K562 (cell line): ENCODE measurements around the gene RAB31. TPM values are rescaled to one million over a fixed set of nuclear protein-coding genes. Genes with fewer than 3 reads are reported as not detected.

Source experiments
- BCL6 ChIP-seq: fragments of 250-450 bp; sonication (Bioruptor Pico); IDR thresholded peaks from 2 replicates; pipeline ENCODE4 v1.4.0; 2020
- CBX2 ChIP-seq: fragments of 200-600 bp; sonication (generic); IDR thresholded peaks from one replicate; pipeline ENCODE4 v1.6.1; 2012; ENCODE audit warnings: mild to moderate bottlenecking, low read length, inconsistent platforms; ENCODE audit not compliant: insufficient read depth, poor library complexity, severe bottlenecking
- CREBBP ChIP-seq: IDR thresholded peaks from one replicate; pipeline ENCODE4 v1.6.1; 2012; ENCODE audit warnings: low read depth, mild to moderate bottlenecking, control low read depth, inconsistent platforms, low read length
- FOXJ2 ChIP-seq: fragments of 200-800 bp; sonication (Bioruptor generic); IDR thresholded peaks from 2 replicates; pipeline ENCODE4 v1.6.1; 2016; ENCODE audit warnings: missing genetic modification characterization, missing compliant biosample characterization
- FUS ChIP-seq: fragments of 200-400 bp; formaldehyde crosslinking; optimal IDR thresholded peaks from 2 replicates; pipeline ENCODE3; 2017; ENCODE audit warnings: low read depth, low read length
- GATAD2A ChIP-seq: fragments of 450-650 bp; IDR thresholded peaks from 2 replicates; pipeline ENCODE4 v1.6.1; 2017
- HCFC1 ChIP-seq: IDR thresholded peaks from 2 replicates; pipeline ENCODE4 v1.6.1; 2012; ENCODE audit warnings: low read depth, low read length, improper control_type of control experiment
- IFI16 ChIP-seq: fragments of 250-450 bp; sonication (Bioruptor Pico); IDR thresholded peaks from 2 replicates; pipeline ENCODE4 v2.1.2; 2022; ENCODE audit warnings: mild to moderate bottlenecking, inconsistent platforms
- NFXL1 ChIP-seq: fragments of 450-650 bp; formaldehyde crosslinking; IDR thresholded peaks from 2 replicates; pipeline ENCODE4 v1.4.0; 2021; ENCODE audit warnings: mild to moderate bottlenecking
- PHF20 ChIP-seq: fragments of 450-650 bp; IDR thresholded peaks from 2 replicates; pipeline ENCODE4 v1.6.1; 2018; ENCODE audit not compliant: partially characterized antibody
- POLR2B ChIP-seq: fragments of 450-650 bp; IDR thresholded peaks from 2 replicates; pipeline ENCODE4 v1.6.1; 2018; ENCODE audit warnings: low read depth; ENCODE audit not compliant: partially characterized antibody
- TAF1 ChIP-seq: IDR thresholded peaks from 2 replicates; pipeline ENCODE4 v1.6.1; 2011; ENCODE audit warnings: mild to moderate bottlenecking, low read length, moderate library complexity; ENCODE audit not compliant: insufficient read depth, control insufficient read depth, severe bottlenecking; ENCODE audit errors: extremely low read depth
- TAL1 ChIP-seq: fragments of 450-650 bp; IDR thresholded peaks from 2 replicates; pipeline ENCODE4 v1.6.1; 2016; ENCODE audit warnings: mild to moderate bottlenecking
- THRA ChIP-seq: fragments of 450-650 bp; IDR thresholded peaks from 2 replicates; pipeline ENCODE4 v1.6.1; 2017; ENCODE audit warnings: mild to moderate bottlenecking, moderate library complexity
- TRIM28 ChIP-seq: fragments of 450-650 bp; IDR thresholded peaks from 2 replicates; pipeline ENCODE4 v1.6.1; 2017
- XRCC3 ChIP-seq: fragments of 450-650 bp; IDR thresholded peaks from 2 replicates; pipeline ENCODE4 v1.6.1; 2017; ENCODE audit warnings: mild to moderate bottlenecking, moderate library complexity
- ZKSCAN1 ChIP-seq: fragments of 150-350 bp; IDR thresholded peaks from 2 replicates; pipeline ENCODE4 v1.6.1; 2016; ENCODE audit warnings: low read depth, low read length
- polyA plus RNA-seq, 8 experiments: library from polyadenylated mRNA; depleted of rRNA in 4 of 8; stranded (reverse) in 5 of 8; unstranded in 3 of 8; fragments of >200 nt; fragmentation: Nextera tagmentation in 2 of 8; fragmentation: Illumina TruSeq in 1 of 8; extraction: Ambion mirVana in 2 of 8; extraction: Trizol in 1 of 8; gene quantifications; 2 replicates each; pipeline versions ENCODE4 v1.2.1 to v1.2.3, GENCODE V29; 2011 to 2014; ENCODE audit warnings: inconsistent platforms in 1 of 8, missing spikeins in 1 of 8
- total RNA-seq, 7 experiments: library from RNA; depleted of rRNA in 6 of 7; stranded (reverse); fragments of >200 nt in 6 of 7; fragmentation: Illumina TruSeq in 2 of 7; extraction: Trizol in 2 of 7; gene quantifications; 2 replicates each; pipeline versions ENCODE4 v1.2.1 to v1.2.3, GENCODE V29; 2011 to 2021; ENCODE audit warnings: low replicate concordance in 1 of 7
- TF ChIP-seq, protein P1 (sequence below): fragments of 250-450 bp; sonication (Bioruptor Pico); IDR thresholded peaks from 2 replicates; pipeline ENCODE4 v1.8.0; 2021; ENCODE audit warnings: borderline replicate concordance, mild to moderate bottlenecking, moderate library complexity; ENCODE audit not compliant: poor library complexity, severe bottlenecking
- TF ChIP-seq, protein P2 (sequence below), 2 experiments: fragments of 450-650 bp in 1 of 2; sonication (generic) in 1 of 2; formaldehyde crosslinking; conservative IDR thresholded peaks; 2 replicates each; pipeline versions ENCODE4 v1.4.0 to v1.8.1; 2020 to 2022; ENCODE audit warnings: mild to moderate bottlenecking in 1 of 2, missing genetic modification reagents in 1 of 2
- TF ChIP-seq, protein P3 (sequence below): fragments of 450-650 bp; IDR thresholded peaks from 2 replicates; pipeline ENCODE4 v1.6.1; 2018; ENCODE audit not compliant: partially characterized antibody

The RAB31 gene
- total and polyA plus RNA-seq, 9 of the 15 experiments (the other 6 are each of a cell fraction or from before 2014, with no cell fraction given): 20.7 to 70.4 (median 41.3) TPM

GRCh38 chr18:9898792-9899549 lies 190.9 kb downstream of the RAB31 start (continued):
- TF ChIP-seq PHF20 (no peak), HCFC1 (peak; percentile 2; the same call in 1 of the 2 replicates), THRA (no peak; the same call in 1 of the 2 replicates), XRCC3 (no peak), TRIM28 (peak; percentile 68), CBX2 (no peak), CREBBP (no peak), TAF1 (no peak), GATAD2A (no peak), FUS (no peak), NFXL1 (CRISPR knock-in tag) (0 out of 2 replicates have a peak, but pooled peaks have one; percentile 8), ZKSCAN1 (0 out of 2 replicates have a peak, but pooled peaks have one; percentile 27), FOXJ2 (tag) (0 out of 2 replicates have a peak, but pooled peaks have one; percentile 16), POLR2B (peak; percentile 84), BCL6 (no peak), TAL1 (no peak), IFI16 (CRISPR knock-in tag) (no peak)
- TF ChIP-seq, protein P1, sequence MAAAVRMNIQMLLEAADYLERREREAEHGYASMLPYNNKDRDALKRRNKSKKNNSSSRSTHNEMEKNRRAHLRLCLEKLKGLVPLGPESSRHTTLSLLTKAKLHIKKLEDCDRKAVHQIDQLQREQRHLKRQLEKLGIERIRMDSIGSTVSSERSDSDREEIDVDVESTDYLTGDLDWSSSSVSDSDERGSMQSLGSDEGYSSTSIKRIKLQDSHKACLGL (CRISPR knock-in tag): no peak
- TF ChIP-seq, protein P2, sequence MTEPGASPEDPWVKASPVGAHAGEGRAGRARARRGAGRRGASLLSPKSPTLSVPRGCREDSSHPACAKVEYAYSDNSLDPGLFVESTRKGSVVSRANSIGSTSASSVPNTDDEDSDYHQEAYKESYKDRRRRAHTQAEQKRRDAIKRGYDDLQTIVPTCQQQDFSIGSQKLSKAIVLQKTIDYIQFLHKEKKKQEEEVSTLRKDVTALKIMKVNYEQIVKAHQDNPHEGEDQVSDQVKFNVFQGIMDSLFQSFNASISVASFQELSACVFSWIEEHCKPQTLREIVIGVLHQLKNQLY (CRISPR knock-in tag; conservative IDR thresholded peaks at IDR 0.05): no peak
- TF ChIP-seq, protein P3, sequence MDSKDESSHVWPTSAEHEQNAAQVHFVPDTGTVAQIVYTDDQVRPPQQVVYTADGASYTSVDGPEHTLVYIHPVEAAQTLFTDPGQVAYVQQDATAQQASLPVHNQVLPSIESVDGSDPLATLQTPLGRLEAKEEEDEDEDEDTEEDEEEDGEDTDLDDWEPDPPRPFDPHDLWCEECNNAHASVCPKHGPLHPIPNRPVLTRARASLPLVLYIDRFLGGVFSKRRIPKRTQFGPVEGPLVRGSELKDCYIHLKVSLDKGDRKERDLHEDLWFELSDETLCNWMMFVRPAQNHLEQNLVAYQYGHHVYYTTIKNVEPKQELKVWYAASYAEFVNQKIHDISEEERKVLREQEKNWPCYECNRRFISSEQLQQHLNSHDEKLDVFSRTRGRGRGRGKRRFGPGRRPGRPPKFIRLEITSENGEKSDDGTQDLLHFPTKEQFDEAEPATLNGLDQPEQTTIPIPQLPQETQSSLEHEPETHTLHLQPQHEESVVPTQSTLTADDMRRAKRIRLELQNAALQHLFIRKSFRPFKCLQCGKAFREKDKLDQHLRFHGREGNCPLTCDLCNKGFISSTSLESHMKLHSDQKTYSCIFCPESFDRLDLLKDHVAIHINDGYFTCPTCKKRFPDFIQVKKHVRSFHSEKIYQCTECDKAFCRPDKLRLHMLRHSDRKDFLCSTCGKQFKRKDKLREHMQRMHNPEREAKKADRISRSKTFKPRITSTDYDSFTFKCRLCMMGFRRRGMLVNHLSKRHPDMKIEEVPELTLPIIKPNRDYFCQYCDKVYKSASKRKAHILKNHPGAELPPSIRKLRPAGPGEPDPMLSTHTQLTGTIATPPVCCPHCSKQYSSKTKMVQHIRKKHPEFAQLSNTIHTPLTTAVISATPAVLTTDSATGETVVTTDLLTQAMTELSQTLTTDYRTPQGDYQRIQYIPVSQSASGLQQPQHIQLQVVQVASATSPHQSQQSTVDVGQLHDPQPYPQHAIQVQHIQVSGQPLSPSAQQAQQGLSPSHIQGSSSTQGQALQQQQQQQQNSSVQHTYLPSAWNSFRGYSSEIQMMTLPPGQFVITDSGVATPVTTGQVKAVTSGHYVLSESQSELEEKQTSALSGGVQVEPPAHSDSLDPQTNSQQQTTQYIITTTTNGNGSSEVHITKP: no peak
